ENCODE data around the gene ARHGAP23.

The ARHGAP23 gene

DNA sequence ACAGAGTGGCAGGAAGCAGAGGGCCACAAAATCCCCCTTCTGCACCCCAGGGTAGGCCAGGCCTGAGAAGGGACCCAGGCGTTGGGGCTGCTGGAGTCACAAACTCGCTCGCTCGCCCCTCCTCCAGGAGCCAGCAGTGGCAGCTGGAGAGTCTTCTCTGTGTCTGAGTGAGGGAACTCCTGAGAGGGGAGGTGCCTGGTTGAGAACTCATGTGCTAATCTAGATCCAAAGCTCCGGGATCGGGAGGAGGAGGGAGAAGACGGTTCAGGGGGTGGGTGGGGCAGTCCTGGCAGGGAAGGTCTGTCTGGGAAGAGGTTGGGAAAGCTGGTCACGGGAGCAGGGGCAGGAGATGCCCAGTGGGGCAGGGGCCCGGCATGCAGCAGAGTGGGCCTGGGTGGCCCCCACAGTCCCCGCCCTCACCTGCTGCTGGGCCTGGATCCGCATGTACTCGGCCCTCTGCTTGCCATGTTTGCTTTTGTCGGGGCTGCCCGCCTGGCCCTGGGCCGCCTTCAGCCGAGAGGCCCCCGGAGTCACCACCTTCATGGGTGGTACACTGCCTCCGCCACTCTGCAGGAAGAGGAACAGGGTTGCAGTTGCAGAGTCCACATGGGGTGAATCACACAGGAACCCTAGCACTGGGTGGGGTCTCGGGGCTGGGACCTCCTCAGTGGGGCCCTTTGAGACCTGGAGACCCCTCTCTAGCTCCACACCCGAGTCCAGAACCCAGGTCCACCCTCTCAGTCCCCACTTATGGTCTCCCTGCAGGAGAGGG is 115.3 kb downstream of the ARHGAP23 start:
- Histone ChIP-seq H3K79me2 (ENCODE audit: insufficient read depth, low read length) (no peaks in the 10 kb centered on the region), H4K20me1 (ENCODE audit: insufficient read depth, low read length) (no peaks in the 10 kb centered on the region), H3K27ac (ENCODE audit: low read length) (no peak overlapping the region), H3K4me1 (ENCODE audit: insufficient read depth, low read length) (no peaks in the 10 kb centered on the region), H3K4me3 (ENCODE audit: low read depth in 1 of 2, low read length in 2 of 2) (no peak overlapping the region), H3K9ac (ENCODE audit: low read depth, low read length) (no peak overlapping the region), H3K9me3 (ENCODE audit: insufficient read depth, low read length, severe bottlenecking) (no peaks in the 10 kb centered on the region), H3K27me3 (ENCODE audit: insufficient read depth, low read length, poor library complexity) (no peaks in the 10 kb centered on the region), H3K4me2 (ENCODE audit: insufficient read depth, low read length) (no peak overlapping the region), H3K36me3 (ENCODE audit: insufficient read depth, low read length) (no peaks in the 10 kb centered on the region), H2AFZ (ENCODE audit: low read depth, low read length) (no peak overlapping the region)
- no peak for TF ChIP-seq EZH2 (IDR thresholded peaks at IDR 0.05; ENCODE audit: borderline replicate concordance, low read depth, low read length, severe bottlenecking)
- TF ChIP-seq, protein P1, sequence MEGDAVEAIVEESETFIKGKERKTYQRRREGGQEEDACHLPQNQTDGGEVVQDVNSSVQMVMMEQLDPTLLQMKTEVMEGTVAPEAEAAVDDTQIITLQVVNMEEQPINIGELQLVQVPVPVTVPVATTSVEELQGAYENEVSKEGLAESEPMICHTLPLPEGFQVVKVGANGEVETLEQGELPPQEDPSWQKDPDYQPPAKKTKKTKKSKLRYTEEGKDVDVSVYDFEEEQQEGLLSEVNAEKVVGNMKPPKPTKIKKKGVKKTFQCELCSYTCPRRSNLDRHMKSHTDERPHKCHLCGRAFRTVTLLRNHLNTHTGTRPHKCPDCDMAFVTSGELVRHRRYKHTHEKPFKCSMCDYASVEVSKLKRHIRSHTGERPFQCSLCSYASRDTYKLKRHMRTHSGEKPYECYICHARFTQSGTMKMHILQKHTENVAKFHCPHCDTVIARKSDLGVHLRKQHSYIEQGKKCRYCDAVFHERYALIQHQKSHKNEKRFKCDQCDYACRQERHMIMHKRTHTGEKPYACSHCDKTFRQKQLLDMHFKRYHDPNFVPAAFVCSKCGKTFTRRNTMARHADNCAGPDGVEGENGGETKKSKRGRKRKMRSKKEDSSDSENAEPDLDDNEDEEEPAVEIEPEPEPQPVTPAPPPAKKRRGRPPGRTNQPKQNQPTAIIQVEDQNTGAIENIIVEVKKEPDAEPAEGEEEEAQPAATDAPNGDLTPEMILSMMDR (IDR thresholded peaks at IDR 0.05; ENCODE audit: borderline replicate concordance, extremely low read depth, low read length, poor library complexity, severe bottlenecking): no peak
- DNase-seq (no peak), ATAC-seq (ENCODE audit: insufficient read depth, low read depth) (no peak)

DNA sequence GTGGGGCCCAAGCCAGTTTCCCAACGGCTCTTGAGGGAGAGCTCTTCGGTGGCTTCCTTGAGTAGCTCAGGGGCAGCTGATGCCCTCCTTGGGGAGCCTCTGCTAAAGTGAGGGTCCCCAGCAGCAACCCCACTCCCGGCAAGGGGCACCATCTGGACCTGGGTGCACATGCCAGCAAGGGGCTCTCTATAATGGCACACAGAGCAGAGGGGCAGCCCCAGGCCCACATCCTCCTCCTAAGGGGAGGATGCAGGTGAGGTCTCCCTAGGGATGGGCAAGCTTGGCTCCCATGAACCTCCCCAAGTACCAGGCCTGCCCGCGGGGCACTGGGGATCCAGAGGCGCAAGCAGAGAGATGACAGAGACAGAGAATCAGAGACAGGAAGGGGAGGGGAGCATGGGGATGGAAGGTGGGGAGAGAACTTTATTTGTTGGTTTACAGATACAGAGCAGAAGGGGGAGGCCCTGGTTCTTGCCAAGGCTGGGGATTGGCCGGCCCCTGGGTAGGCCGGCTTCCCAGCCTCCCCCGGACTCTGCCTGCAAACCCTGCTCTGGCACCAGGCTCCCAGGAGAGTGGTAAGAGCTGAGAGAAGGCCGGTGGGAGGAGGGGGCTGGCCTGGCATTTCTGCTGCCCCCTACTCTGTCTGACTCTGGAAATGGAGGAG is 116.0 kb downstream of the ARHGAP23 start:
- H3K27me3 ChIP-seq (ENCODE audit: insufficient read depth, low read length, poor library complexity): no peaks in the 10 kb centered on the region
- H4K20me1 ChIP-seq (ENCODE audit: insufficient read depth, low read length): no peaks in the 10 kb centered on the region
- no peak overlapping the region for H2AFZ ChIP-seq (ENCODE audit: low read depth, low read length)
- ATAC-seq (ENCODE audit: insufficient read depth, low read depth) (peak; percentile 50; the same call in 2 of the 3 replicates), DNase-seq (no peak)
- no peak overlapping the region for H3K27ac ChIP-seq (ENCODE audit: low read length)
- no peak overlapping the region for H3K4me2 ChIP-seq (ENCODE audit: insufficient read depth, low read length)
- H3K9ac ChIP-seq (ENCODE audit: low read depth, low read length): no peak overlapping the region
- no peaks in the 10 kb centered on the region for H3K36me3 ChIP-seq (ENCODE audit: insufficient read depth, low read length)
- H3K4me3 ChIP-seq (ENCODE audit: low read depth in 1 of 2, low read length in 2 of 2): no peak overlapping the region
- H3K4me1 ChIP-seq (ENCODE audit: insufficient read depth, low read length): no peaks in the 10 kb centered on the region
- TF ChIP-seq, protein P1 (IDR thresholded peaks at IDR 0.05; ENCODE audit: borderline replicate concordance, extremely low read depth, low read length, poor library complexity, severe bottlenecking): no peak
- no peak for TF ChIP-seq EZH2 (IDR thresholded peaks at IDR 0.05; ENCODE audit: borderline replicate concordance, low read depth, low read length, severe bottlenecking)
- no peaks in the 10 kb centered on the region for H3K79me2 ChIP-seq (ENCODE audit: insufficient read depth, low read length)
- no peaks in the 10 kb centered on the region for H3K9me3 ChIP-seq (ENCODE audit: insufficient read depth, low read length, severe bottlenecking)

DNA sequence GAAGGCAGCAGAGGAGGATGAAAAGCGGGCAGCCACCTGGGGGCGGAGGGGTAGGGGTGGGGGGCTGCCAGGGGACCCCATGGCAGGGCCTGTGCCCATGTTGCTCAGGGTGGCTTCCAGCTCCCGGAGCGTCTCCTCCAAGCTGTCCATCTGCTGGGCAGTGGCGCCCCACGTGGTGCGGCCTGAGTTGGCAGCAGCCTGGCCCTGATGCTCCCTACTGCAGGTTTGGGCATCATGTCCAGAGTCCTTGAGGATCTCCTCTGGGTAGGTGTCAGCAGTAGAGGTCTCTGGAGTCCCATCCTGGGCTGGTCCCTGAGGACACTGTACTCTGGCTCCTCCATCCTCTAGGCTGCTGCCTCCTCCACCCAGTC is 116.6 kb downstream of the ARHGAP23 start:
- Histone ChIP-seq H3K4me1 (ENCODE audit: insufficient read depth, low read length) (no peaks in the 10 kb centered on the region), H3K36me3 (ENCODE audit: insufficient read depth, low read length) (no peaks in the 10 kb centered on the region), H3K9ac (ENCODE audit: low read depth, low read length) (no peak overlapping the region), H4K20me1 (ENCODE audit: insufficient read depth, low read length) (no peaks in the 10 kb centered on the region), H3K9me3 (ENCODE audit: insufficient read depth, low read length, severe bottlenecking) (no peaks in the 10 kb centered on the region), H3K27ac (ENCODE audit: low read length) (no peak overlapping the region), H3K27me3 (ENCODE audit: insufficient read depth, low read length, poor library complexity) (no peaks in the 10 kb centered on the region), H3K4me2 (ENCODE audit: insufficient read depth, low read length) (no peak overlapping the region), H3K4me3 (ENCODE audit: low read depth in 1 of 2, low read length in 2 of 2) (no peak overlapping the region), H3K79me2 (ENCODE audit: insufficient read depth, low read length) (no peaks in the 10 kb centered on the region), H2AFZ (ENCODE audit: low read depth, low read length) (no peak overlapping the region)
- no peak for DNase-seq
- ATAC-seq (ENCODE audit: insufficient read depth, low read depth): no peak
- no peak for TF ChIP-seq EZH2 (IDR thresholded peaks at IDR 0.05; ENCODE audit: borderline replicate concordance, low read depth, low read length, severe bottlenecking)
- TF ChIP-seq, protein P1 (IDR thresholded peaks at IDR 0.05; ENCODE audit: borderline replicate concordance, extremely low read depth, low read length, poor library complexity, severe bottlenecking): no peak

All from DND-41 (cell line).